ENCODE measurements around the gene CCM2L.
A peak's percentile ranks its signal among the peaks of the same experiment; 100 is the strongest.

The CCM2L gene

DNA sequence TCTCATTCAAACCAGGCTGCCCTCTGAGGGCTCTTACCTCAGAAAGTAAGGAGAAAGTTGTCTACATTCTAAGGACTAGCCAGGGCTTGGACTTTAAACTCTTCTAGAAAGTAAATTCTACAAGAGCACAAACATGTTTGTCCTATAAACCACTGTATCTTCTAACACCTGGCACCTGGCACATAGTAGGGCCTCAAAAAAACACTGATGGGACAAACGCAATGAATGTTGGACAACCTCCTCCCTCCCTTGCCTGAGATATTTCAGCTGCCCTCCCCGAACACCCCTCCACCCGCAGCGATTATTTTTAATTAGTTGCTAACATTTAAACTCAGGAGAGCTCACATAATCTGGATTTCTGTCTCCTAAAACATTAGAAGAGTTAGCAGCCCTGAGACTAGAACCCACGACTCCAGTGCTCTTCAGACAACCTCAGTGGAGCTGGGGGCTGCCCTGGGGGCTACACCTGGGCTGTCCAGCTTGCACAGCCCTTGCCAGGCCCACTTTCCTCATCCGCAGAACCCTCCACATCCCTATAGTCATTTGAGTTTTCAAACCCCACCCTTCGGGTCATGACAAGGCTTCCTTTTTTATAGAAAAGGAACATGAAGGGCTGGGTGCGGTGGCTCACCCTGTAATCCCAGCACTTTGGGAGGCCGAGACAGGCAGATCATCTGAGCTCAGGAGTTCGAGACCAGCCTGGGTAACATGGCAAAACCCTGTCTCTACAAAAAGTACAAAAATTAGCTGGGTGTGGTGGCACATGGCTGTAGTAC is 46.7 kb downstream of the CCM2L start:
- no peak for DNase-seq (ENCODE audit: low read depth)

DNA sequence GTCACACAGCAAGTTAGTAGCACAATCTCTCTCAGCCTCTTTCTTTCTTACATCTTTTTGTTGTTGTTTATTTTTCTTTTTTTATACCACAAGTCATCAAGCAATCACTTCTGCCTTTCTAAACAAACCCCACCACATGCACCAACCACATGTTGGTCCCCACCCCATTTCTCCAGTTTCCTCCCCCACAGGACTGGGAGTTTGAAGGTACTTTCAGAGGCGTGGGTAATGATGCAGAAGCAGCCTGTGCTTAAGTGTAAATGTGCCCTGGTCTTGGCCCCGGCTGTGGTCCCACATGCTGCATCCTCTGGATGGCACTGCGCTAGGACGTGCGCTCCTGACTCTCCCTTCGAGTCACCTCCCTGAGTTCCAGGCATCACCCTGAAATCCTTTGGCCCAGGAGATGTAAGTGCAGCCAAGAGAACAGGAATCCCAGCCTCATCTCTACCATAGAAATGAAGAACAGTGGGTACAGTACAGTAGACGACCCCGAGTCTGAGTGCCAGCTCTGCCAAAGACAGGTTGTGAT is 47.5 kb downstream of the CCM2L start:
- no peak for DNase-seq (ENCODE audit: low read depth)

DNA sequence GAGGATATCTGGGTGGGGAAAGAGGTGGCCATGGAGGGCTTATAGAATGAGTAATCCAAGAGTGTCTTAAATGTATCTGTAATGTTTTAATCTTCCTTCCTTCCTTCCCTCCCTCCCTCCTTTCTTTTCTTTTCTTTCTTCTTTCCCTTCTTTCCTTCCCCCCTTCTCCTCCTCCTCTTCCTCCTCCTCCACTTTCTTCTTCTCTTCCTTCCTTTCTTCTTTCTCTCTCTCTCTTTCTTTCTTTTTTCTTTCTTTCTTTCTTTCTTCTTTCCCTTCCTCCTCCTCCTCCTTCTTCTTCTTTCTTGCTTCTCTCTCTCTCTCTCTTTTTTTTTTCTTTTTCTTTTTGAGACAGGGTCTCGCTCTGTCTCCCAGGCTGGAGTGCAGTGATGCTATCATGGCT is 49.0 kb downstream of the CCM2L start:
- DNase-seq (ENCODE audit: low read depth): no peak

DNA sequence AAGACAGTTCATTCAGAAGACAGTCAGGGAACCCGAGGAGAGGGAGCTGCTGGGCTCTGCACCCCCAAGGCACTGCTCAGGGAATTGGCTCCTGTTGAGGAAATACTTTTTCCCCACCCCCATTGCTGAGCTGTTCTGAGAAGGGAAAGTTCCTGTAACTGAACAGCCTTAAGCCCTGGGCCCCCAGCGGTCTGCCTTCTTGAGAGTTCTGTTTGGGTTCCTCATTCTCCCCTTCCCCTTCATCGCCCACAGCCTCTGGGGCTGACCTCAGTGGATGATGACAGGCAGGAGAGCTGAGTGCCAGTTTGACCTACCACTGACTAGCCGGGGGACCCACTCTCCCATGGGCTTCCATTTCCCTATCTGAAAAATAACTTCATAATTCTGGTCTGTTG is 52.5 kb downstream of the CCM2L start:
- DNase-seq (ENCODE audit: low read depth): no peak

DNA sequence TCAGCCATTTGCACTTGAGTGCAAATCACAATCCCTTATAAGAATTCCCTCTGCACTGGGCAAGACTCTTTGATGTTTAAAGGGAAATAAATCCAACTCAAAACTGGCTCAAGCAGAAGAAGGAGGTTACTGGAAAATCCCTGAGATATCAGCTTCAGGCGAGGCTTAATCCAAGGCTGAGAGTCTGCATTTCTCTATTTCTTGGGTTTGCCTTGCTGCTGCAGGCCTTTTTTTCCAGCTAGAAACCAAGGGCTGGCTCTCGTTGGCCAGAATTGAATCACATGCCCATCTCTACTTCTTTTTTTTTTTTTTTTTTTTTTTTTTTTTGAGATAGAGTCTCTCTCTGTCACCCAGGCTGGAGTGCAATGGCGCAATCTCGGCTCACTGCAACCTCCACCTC is 53.5 kb downstream of the CCM2L start:
- DNase-seq (ENCODE audit: low read depth): no peak

DNA sequence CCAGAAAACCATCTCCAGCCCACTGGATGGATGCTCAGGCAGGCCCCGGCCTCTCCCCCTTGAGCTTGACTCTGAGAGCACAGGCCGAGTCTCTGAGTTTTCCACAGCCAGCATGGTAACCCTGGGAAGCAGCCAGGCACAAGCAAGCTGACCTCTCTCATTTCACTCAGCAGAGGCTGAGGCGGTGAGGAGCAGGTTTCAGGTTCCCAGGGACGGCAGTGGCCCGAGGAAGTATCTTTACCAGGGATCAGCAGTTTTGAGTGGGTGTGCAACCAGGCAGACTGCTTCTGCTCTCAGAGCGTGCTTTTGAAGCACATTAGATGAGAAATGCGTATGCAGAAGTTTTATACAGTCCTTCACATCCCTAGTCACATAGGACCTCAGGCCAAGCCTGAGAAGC is 54.4 kb downstream of the CCM2L start:
- DNase-seq (ENCODE audit: low read depth): no peak

DNA sequence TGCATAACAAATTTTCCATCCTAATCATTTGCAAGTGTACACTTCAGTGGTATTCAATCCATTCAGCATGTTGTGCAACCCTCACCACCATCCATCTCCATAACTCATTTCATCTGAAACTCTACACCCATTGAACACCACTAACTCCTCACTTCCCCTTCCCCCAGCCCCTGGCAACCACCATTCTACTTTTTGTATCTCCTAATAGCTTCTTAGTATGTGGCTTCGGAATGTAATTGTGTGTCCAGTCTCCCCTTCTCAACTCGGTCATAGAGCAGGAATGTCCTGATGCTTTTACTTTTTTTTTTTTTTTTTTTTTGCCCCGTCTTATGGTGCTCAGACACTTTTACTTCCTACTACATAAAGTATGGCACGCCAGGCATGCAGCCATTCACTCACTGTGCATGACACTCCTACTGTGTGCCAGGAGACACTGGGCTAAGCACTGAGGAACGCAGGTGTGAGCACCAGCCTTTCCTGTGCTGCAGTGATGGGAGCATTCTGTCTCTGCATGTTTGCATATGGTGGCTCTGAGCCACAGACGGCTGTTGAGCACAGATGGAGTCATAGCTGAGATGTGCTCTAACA is 57.1 kb downstream of the CCM2L start:
- peak; percentile 93 for DNase-seq (ENCODE audit: low read depth)

DNA sequence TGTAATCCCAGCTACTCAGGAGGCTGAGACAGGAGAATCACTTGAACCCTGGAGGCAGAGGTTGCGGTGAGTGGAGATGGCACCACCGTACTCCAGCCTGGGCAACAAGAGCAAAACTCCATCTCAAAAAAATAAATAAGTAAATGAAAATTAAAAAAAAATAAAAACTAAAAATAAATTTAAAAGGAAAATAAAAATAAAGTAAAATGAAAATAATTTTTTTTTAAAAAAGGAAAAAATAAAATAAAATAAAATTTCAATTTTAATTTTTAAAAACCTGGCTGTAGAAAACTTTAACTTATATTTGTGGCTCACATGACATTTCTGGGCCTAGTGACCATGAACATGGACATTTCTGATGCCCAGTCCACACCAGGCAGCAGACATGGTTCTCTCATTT is 57.9 kb downstream of the CCM2L start:
- no peak for DNase-seq (ENCODE audit: low read depth)

DNA sequence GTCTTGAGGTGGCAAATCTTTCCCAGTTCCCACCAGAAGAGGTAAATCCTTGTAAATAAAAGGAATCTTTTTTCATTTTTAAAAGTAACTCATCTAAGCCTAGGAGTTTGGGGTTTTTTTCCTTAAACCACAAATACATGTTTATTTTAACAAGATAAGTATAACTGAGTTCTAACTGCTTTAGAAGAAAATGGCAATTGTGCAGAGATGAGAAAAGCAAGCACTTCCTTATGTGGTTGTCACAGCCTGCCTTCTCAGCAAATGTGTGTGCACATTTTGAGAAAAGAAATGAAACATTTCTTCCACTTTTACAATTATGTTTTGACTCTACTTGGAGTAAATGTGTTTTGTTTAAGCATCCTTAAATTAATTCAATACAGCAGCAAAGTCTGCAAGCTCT is 59.5 kb downstream of the CCM2L start:
- DNase-seq (ENCODE audit: low read depth): peak; percentile 23

DNA sequence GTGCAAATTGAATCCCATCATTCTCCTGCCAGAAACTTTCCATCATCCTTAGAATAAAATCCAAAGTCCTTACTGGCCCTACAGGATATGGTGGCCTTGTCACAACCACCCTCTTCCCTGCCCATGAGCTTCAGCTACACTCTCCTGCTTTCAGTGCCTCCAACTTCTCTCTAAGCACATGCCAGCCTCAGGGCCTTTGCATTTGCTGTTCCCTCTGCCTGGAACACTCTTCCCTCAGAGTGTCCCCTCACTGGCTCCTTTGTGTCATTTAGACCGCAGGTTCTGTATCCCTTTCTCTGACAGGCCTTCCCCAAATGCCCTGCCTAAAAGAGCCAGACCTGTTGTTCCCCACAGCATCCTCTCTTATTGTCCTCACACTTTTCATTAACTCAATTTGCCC is 60.0 kb downstream of the CCM2L start:
- DNase-seq (ENCODE audit: low read depth): no peak

DNA sequence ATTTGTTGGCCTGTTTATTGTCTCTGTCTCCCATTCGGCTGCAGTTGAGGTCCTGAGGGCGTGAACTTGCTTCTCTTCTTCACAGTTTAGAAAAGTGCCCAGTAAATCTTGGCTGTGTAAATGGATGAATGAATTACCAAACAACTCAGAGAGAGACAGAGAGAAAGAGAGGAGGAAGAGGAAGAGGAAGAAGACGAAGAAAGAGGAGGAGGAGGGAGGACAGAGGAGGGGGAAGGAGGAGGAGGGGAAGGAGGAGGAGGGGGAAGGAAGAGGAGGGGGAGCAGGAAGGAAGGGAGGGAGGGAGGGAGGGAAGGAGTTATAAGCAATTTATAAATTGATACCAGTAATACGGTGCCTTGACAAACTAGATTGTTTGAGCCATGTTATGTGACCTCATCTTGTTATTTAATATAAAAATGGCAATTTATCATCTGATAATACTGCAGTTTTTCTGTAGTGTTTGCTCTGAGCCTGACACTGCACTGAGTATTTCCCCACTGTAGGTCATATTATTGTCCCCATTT is 60.5 kb downstream of the CCM2L start:
- no peak for DNase-seq (ENCODE audit: low read depth)

DNA sequence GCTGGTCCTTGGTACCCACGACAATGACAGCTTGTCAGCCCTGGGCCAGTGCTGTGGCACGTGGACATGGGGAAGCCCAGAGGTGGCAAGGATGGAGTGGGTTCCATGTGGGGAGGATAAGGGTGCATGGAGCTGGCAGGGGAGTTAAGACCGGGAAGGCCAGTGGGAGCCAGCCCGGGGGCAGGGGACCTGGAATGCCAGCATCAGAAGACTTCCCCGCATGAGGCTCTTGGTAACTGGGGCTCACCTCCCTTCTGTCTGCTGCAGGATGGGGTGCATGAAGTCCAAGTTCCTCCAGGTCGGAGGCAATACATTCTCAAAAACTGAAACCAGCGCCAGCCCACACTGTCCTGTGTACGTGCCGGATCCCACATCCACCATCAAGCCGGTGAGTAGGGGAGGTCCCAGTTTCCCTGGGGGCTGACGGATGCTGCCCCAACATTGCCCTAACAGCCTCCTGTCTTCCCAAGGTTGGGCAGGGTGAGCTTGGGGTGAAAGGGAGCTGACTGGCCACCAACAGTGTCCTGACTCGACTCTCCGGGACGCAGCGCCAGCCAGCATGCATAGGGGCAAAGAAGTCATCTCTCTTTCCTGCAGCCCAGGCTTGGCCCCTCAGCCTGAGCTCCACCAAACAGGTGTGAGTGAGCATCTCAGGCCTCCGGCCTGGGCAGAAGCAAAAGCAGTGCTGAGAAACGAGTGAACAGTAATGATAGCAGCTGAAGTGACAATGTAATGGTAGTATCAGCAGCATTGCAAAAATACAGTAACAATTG is 61.3 kb downstream of the CCM2L start:
- DNase-seq (ENCODE audit: low read depth): no peak

DNA sequence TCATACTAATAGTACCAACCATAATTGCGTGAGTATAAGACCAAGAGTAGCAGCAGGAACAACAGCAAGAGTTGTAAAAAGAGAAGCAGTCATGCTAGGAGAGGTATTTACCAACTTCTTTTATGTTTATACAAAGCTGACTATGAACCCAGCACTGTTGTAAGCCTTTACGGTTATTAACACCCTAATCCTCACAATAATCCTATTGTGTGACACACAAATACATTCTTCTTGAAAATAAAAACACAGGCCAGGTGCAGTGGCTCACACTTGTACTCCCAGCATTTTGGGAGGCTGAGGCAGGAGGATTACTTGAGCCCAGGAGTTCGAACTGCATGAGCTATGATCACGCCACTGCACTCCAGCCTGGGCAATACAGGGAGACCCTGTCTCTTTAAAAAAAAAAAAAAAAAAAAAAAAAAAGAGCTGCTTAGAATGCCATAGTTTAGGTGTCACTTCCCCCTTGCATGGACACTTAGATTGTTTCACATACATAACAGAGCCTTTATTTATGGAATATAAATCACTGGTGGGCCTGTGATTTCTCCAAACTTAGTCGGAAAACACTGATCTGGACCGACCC is 62.0 kb downstream of the CCM2L start:
- no peak for DNase-seq (ENCODE audit: low read depth)

DNA sequence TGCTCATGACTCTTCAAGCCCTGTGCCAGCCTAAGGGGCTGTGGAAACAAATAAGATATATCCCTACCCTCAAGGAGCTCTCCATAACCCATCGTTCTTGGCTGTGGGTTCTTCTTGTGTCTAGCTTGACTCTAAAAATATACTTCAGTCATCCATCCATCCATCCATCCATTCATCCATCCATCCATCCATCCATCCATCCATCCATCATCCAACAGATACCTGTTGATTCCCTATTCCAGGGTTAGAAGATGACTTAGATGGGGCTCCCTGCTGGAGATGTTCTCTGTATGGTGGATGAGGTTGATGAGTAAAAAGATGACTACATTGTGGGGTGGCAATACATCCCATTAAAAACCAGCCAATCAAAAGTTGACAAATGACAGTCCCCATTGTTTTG is 65.3 kb downstream of the CCM2L start:
- no peak for DNase-seq (ENCODE audit: low read depth)

DNA sequence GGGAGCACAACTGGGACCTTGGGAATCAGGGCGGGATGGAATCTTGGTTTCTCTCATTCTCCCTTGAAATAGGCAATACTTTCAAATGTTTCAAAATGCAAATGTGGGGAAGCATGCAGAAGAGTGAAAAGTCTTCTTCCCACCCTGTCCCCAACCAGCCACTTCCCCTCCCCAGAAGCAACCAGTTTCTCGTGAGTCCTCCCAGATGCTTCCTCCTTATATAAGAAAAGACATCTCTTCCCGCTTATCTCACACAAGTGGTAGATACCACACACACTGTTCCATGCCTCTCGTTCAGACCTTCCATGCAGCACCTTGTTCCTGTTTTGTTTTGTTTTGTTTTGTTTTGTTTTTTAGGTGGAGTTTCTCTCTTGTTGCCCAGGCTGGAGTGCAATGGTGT is 67.0 kb downstream of the CCM2L start:
- no peak for DNase-seq (ENCODE audit: low read depth)

DNA sequence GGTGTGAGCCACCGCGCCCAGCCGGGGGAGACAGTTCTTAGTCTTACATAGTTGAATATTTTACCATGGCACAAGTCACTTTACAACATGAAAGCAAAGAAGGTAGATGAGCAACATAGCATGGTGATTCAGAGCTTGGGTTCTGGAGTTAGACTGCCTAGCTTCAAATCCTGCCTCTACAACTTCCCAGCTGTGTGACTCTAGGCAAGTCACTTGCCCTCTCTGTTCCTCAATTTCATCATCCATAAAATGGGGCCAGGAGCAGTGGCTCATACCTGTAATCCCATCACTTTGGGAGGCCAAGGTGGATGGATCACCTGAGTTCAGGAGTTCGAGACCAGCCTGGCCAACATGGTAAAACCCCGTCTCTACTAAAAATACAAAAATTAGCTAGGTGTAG is 68.1 kb downstream of the CCM2L start:
- no peak for DNase-seq (ENCODE audit: low read depth)

DNA sequence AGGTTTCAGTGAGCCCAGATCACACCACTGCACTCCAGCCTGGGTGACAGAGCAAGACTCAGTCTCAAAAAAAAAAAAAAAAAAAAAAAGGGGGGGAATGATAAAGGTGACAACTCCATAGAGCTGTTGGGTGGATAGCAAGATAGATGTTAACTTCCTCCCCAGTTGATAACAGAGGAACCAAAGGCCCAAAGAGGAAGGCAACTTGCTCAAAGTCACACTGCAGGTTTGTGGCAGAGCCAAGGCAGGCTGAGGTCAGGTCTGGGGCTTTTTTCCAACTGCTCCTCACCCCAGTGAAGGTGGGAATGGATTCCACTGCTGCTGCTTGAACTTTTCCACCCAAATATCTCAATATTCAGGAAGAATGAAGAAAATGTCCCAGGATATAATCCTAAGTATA is 68.6 kb downstream of the CCM2L start:
- no peak for DNase-seq (ENCODE audit: low read depth)

DNA sequence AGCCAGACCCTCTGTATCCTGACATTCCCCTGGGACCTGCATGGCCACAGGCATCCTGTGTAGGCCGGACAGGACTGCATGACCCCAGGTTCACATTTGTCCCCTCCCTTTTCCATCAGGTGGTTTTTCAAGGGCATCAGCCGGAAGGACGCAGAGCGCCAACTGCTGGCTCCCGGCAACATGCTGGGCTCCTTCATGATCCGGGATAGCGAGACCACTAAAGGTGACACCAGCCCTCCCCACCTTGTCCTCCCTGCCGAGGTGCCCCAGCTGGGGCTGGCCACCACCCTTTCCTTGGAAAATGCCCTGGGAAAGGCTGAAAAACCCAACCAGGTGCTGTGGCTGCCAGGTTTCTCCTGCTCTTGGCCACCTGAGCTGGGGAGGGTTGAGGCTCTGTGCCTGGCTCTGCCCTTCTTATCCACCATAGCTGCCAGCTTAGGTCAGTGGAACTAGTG is 69.4 kb downstream of the CCM2L start:
- DNase-seq (ENCODE audit: low read depth): no peak

DNA sequence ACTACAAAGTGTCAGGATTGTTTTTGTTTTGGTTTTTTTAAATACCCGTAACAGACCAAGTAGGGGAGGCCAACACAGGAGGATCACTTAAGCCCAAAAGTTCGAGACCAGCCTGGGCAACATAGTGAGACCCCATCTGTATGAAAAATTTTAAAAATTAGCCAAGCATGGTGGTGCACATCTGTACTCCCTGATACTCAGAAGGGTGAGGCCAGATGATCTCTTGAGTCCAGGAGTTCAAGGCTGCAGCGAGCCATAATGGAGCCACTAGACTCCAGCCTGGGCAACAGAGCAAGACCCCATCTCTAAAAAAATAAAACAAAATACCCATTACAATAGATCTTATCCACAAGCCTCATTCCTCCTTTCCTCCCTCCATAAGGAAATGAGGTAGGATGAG is 70.5 kb downstream of the CCM2L start:
- DNase-seq (ENCODE audit: low read depth): no peak

All from iris pigment epithelial cell (primary cell).